ENCODE data around the gene XYLT1. TPM values are rescaled to one million over a fixed set of nuclear protein-coding genes. Genes with fewer than 3 reads are reported as not detected.
A peak's percentile ranks its signal among the peaks of the same experiment; 100 is the strongest.

XYLT1 gene
- total RNA-seq, 1 experiment from 2014 or later: 25.0 TPM

DNA sequence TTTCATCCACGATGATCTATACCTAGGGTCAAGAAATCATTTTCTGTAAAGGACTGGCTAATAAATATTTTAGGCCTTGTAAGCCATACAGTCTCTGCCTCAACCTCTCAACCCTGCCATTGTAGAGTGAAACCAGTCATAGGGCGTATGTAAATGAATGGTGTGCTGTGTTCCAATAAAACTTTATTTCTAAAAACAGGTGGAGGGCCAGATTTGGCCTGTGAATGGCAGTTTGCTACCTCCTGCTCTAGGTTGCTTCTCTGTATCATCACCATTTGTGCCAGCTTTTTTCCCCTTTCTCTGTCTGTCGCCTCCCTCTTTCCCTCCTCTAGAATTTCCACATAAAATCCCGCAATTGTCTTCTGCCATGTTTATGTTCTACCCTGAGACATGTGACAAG, 181.7 kb downstream of the XYLT1 start (continued):
- TF ChIP-seq, protein P1, sequence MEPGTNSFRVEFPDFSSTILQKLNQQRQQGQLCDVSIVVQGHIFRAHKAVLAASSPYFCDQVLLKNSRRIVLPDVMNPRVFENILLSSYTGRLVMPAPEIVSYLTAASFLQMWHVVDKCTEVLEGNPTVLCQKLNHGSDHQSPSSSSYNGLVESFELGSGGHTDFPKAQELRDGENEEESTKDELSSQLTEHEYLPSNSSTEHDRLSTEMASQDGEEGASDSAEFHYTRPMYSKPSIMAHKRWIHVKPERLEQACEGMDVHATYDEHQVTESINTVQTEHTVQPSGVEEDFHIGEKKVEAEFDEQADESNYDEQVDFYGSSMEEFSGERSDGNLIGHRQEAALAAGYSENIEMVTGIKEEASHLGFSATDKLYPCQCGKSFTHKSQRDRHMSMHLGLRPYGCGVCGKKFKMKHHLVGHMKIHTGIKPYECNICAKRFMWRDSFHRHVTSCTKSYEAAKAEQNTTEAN (CRISPR knock-in tag; IDR thresholded peaks at IDR 0.05): no peak
- TF ChIP-seq HMGA2 (CRISPR knock-in tag; IDR thresholded peaks at IDR 0.05) (no peak), NR3C1 (CRISPR knock-in tag; conservative IDR thresholded peaks at IDR 0.05; ENCODE audit: low read depth) (no peak), ZNF121 (CRISPR knock-in tag; IDR thresholded peaks at IDR 0.05) (no peak), SOX15 (CRISPR knock-in tag; IDR thresholded peaks at IDR 0.05) (no peak), GRHL2 (CRISPR knock-in tag; IDR thresholded peaks at IDR 0.05; ENCODE audit: insufficient replicate concordance, severe bottlenecking) (no peak), TCF7 (CRISPR knock-in tag; IDR thresholded peaks at IDR 0.05; ENCODE audit: low read depth) (no peak), MYBL2 (CRISPR knock-in tag; IDR thresholded peaks at IDR 0.05) (no peak)
- TF ChIP-seq, protein P2, sequence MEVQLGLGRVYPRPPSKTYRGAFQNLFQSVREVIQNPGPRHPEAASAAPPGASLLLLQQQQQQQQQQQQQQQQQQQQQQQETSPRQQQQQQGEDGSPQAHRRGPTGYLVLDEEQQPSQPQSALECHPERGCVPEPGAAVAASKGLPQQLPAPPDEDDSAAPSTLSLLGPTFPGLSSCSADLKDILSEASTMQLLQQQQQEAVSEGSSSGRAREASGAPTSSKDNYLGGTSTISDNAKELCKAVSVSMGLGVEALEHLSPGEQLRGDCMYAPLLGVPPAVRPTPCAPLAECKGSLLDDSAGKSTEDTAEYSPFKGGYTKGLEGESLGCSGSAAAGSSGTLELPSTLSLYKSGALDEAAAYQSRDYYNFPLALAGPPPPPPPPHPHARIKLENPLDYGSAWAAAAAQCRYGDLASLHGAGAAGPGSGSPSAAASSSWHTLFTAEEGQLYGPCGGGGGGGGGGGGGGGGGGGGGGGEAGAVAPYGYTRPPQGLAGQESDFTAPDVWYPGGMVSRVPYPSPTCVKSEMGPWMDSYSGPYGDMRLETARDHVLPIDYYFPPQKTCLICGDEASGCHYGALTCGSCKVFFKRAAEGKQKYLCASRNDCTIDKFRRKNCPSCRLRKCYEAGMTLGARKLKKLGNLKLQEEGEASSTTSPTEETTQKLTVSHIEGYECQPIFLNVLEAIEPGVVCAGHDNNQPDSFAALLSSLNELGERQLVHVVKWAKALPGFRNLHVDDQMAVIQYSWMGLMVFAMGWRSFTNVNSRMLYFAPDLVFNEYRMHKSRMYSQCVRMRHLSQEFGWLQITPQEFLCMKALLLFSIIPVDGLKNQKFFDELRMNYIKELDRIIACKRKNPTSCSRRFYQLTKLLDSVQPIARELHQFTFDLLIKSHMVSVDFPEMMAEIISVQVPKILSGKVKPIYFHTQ (CRISPR knock-in tag; IDR thresholded peaks at IDR 0.05): no peak
- TF ChIP-seq, protein P3, sequence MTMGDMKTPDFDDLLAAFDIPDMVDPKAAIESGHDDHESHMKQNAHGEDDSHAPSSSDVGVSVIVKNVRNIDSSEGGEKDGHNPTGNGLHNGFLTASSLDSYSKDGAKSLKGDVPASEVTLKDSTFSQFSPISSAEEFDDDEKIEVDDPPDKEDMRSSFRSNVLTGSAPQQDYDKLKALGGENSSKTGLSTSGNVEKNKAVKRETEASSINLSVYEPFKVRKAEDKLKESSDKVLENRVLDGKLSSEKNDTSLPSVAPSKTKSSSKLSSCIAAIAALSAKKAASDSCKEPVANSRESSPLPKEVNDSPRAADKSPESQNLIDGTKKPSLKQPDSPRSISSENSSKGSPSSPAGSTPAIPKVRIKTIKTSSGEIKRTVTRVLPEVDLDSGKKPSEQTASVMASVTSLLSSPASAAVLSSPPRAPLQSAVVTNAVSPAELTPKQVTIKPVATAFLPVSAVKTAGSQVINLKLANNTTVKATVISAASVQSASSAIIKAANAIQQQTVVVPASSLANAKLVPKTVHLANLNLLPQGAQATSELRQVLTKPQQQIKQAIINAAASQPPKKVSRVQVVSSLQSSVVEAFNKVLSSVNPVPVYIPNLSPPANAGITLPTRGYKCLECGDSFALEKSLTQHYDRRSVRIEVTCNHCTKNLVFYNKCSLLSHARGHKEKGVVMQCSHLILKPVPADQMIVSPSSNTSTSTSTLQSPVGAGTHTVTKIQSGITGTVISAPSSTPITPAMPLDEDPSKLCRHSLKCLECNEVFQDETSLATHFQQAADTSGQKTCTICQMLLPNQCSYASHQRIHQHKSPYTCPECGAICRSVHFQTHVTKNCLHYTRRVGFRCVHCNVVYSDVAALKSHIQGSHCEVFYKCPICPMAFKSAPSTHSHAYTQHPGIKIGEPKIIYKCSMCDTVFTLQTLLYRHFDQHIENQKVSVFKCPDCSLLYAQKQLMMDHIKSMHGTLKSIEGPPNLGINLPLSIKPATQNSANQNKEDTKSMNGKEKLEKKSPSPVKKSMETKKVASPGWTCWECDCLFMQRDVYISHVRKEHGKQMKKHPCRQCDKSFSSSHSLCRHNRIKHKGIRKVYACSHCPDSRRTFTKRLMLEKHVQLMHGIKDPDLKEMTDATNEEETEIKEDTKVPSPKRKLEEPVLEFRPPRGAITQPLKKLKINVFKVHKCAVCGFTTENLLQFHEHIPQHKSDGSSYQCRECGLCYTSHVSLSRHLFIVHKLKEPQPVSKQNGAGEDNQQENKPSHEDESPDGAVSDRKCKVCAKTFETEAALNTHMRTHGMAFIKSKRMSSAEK (CRISPR knock-in tag; IDR thresholded peaks at IDR 0.05; ENCODE audit: borderline replicate concordance): no peak
- TF ChIP-seq, protein P4, sequence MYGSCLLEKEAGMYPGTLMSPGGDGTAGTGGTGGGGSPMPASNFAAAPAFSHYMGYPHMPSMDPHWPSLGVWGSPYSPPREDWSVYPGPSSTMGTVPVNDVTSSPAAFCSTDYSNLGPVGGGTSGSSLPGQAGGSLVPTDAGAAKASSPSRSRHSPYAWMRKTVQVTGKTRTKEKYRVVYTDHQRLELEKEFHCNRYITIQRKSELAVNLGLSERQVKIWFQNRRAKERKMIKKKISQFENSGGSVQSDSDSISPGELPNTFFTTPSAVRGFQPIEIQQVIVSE (CRISPR knock-in tag; IDR thresholded peaks at IDR 0.05; ENCODE audit: borderline replicate concordance): no peak

DNA sequence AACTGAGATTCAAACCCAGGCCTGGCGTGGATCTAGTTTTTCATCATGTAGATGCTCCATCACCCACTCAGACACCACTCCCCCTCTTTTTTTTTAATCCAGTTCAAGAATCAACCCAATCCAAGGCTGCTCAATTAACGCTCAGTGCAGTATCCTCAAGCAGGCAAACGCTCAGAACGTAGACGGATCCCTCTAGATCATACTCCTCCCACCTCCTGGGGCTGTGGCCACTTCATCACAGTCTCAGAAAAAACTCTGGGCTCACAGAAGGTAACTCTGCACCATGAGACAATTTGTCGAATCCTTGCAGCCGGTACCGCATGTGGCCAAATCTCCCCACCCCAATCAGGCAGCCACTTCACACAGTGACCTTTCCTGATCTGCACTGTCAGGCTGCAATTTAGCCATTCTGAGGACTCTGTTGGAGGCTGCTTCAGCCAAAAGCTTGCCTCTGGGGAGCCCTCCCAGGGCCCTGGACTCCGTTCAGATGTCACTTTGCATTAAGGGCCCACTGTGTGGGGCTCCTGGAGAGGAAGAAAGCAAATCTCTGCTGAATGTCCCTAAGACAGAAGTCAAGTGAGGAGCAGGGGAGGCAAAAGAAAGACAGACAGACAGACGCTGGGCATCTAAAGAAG, 183.5 kb downstream of the XYLT1 start:
- POLR2A ChIA-PET: interaction anchor here (0.7 kb wide), 1 partner anchor 647 kb away, joined by 4 read pairs; no protein-coding TSS in a partner anchor
- H3K9me3 Mint-ChIP-seq: no peaks in the 10 kb centered on the region
- H3K4me3 Mint-ChIP-seq: no peak overlapping the region
- peaks cover 12% of the 10 kb centered on the region for H3K4me1 Mint-ChIP-seq
- no peaks in the 10 kb centered on the region for H3K36me3 Mint-ChIP-seq
- H3K27ac Mint-ChIP-seq: peak overlapping the region; percentile 18; the same call in 1 of the 2 replicates
- CTCF ChIA-PET: interaction anchor here (1.1 kb wide), 1 partner anchor 9 kb away, joined by 3 read pairs; no protein-coding TSS in a partner anchor
- H3K27me3 Mint-ChIP-seq (ENCODE audit: low read depth): no peaks in the 10 kb centered on the region
- ATAC-seq (peak; percentile 43), DNase-seq (ENCODE audit: low spot score) (no peak)
- TF ChIP-seq RELA (CRISPR knock-in tag; IDR thresholded peaks at IDR 0.05; ENCODE audit: borderline replicate concordance): no peak
- TF ChIP-seq OVOL2 (CRISPR knock-in tag; IDR thresholded peaks at IDR 0.05; ENCODE audit: borderline replicate concordance): no peak
- TF ChIP-seq NR3C1 (CRISPR knock-in tag; conservative IDR thresholded peaks at IDR 0.05; ENCODE audit: low read depth): no peak
- TF ChIP-seq ZNF138 (CRISPR knock-in tag; conservative IDR thresholded peaks at IDR 0.05): no peak
- TF ChIP-seq TEAD1 (CRISPR knock-in tag; IDR thresholded peaks at IDR 0.05): no peak
- no peak for TF ChIP-seq NR2C2 (CRISPR knock-in tag; IDR thresholded peaks at IDR 0.05)
- TF ChIP-seq, protein P5, sequence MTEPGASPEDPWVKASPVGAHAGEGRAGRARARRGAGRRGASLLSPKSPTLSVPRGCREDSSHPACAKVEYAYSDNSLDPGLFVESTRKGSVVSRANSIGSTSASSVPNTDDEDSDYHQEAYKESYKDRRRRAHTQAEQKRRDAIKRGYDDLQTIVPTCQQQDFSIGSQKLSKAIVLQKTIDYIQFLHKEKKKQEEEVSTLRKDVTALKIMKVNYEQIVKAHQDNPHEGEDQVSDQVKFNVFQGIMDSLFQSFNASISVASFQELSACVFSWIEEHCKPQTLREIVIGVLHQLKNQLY (CRISPR knock-in tag; IDR thresholded peaks at IDR 0.05): no peak
- TF ChIP-seq, protein P1 (CRISPR knock-in tag; IDR thresholded peaks at IDR 0.05): no peak
- TF ChIP-seq GRHL2 (CRISPR knock-in tag; IDR thresholded peaks at IDR 0.05; ENCODE audit: insufficient replicate concordance, severe bottlenecking): no peak
- TF ChIP-seq, protein P6, sequence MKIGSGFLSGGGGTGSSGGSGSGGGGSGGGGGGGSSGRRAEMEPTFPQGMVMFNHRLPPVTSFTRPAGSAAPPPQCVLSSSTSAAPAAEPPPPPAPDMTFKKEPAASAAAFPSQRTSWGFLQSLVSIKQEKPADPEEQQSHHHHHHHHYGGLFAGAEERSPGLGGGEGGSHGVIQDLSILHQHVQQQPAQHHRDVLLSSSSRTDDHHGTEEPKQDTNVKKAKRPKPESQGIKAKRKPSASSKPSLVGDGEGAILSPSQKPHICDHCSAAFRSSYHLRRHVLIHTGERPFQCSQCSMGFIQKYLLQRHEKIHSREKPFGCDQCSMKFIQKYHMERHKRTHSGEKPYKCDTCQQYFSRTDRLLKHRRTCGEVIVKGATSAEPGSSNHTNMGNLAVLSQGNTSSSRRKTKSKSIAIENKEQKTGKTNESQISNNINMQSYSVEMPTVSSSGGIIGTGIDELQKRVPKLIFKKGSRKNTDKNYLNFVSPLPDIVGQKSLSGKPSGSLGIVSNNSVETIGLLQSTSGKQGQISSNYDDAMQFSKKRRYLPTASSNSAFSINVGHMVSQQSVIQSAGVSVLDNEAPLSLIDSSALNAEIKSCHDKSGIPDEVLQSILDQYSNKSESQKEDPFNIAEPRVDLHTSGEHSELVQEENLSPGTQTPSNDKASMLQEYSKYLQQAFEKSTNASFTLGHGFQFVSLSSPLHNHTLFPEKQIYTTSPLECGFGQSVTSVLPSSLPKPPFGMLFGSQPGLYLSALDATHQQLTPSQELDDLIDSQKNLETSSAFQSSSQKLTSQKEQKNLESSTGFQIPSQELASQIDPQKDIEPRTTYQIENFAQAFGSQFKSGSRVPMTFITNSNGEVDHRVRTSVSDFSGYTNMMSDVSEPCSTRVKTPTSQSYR (CRISPR knock-in tag; IDR thresholded peaks at IDR 0.05): no peak
- TF ChIP-seq, protein P7, sequence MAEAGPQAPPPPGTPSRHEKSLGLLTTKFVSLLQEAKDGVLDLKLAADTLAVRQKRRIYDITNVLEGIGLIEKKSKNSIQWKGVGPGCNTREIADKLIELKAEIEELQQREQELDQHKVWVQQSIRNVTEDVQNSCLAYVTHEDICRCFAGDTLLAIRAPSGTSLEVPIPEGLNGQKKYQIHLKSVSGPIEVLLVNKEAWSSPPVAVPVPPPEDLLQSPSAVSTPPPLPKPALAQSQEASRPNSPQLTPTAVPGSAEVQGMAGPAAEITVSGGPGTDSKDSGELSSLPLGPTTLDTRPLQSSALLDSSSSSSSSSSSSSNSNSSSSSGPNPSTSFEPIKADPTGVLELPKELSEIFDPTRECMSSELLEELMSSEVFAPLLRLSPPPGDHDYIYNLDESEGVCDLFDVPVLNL (CRISPR knock-in tag; IDR thresholded peaks at IDR 0.05; ENCODE audit: borderline replicate concordance, low read depth): no peak
